Ascending aorta (tissue), 2 donors: ENCODE measurements around the gene NEK11. TPM values are rescaled to one million over a fixed set of nuclear protein-coding genes. Genes with fewer than 3 reads are reported as not detected.

Experiments
- DNase-seq, 2 donors: peaks; one replicate each; pipeline ENCODE4 v3.0.0-alpha.2; 2019; ENCODE audit warnings: low spot score in 2 of 2
- H3K27ac ChIP-seq, 2 donors: fragments of 200-600 bp; sonication (generic); one replicate each; pipeline ENCODE4 v1.5.1; 2016 to 2017; ENCODE audit warnings: mild to moderate bottlenecking in 1 of 2
- H3K27me3 ChIP-seq: fragments of 200-600 bp; sonication (generic); one replicate; pipeline ENCODE4 v1.5.1; 2017
- H3K36me3 ChIP-seq, 2 donors: fragments of 200-600 bp; sonication (generic); one replicate each; pipeline ENCODE4 v1.5.1; 2016
- H3K4me1 ChIP-seq, 2 donors: fragments of 200-600 bp; sonication (generic); one replicate each; pipeline ENCODE4 v1.5.1; 2016 to 2017; ENCODE audit warnings: mild to moderate bottlenecking in 1 of 2
- H3K4me3 ChIP-seq, 2 donors: fragments of 200-600 bp; sonication (generic); one replicate each; pipeline ENCODE4 v1.5.1; 2016 to 2017; ENCODE audit warnings: mild to moderate bottlenecking in 1 of 2
- H3K9me3 ChIP-seq, 2 donors: fragments of 200-600 bp; sonication (generic); one replicate each; pipeline ENCODE4 v1.5.1; 2016
- CTCF ChIP-seq, 3 experiments: fragments of 200-600 bp in 2 of 3; fragments of 450-650 bp in 1 of 3; sonication (generic) in 2 of 3; IDR thresholded peaks; one replicate each; pipeline ENCODE4 v1.5.1; 2016 to 2019; ENCODE audit warnings: antibody characterized with exemption in 3 of 3, mild to moderate bottlenecking in 1 of 3, moderate library complexity in 1 of 3
- intact Hi-C: fragments of 100-400 bp; cut with DNase I; formaldehyde crosslinking; loops from one replicate; pipeline ENCODE4 v1.15.1; 2023
- total RNA-seq: library from RNA; depleted of rRNA; stranded (reverse); fragments of >200 nt; gene quantifications from one replicate; pipeline ENCODE4 v1.1.0, GENCODE V29; 2016

The NEK11 gene
- total RNA-seq, 1 donor from 2014 or later, result 4.0 TPM

GRCh38 chr3:131338948-131339640 lies 312.4 kb downstream of the NEK11 start:
- Histone ChIP-seq H3K9me3 (no peaks in the 10 kb centered on the region), H3K27me3 (no peaks in the 10 kb centered on the region), H3K4me1 (peaks cover 0 to 2% of the 10 kb centered on the region in 2 donors), H3K27ac (no peak overlapping the region), H3K4me3 (peak overlapping the region in 1 of 2 donors; percentile 2), H3K36me3 (no peaks in the 10 kb centered on the region)
- TF ChIP-seq CTCF (IDR thresholded peaks at IDR 0.05), result no peak
- intact Hi-C loops, result no loop called here
- no peak for DNase-seq

GRCh38 chr3:131341761-131342160 lies 315.1 kb downstream of the NEK11 start:
- Histone ChIP-seq H3K4me3 (no peak overlapping the region), H3K4me1 (peaks cover 0 to 2% of the 10 kb centered on the region in 2 donors), H3K36me3 (no peaks in the 10 kb centered on the region), H3K27me3 (no peaks in the 10 kb centered on the region), H3K9me3 (no peaks in the 10 kb centered on the region), H3K27ac (no peak overlapping the region)
- DNase-seq, result no peak
- intact Hi-C loops, result no loop called here
- no peak for TF ChIP-seq CTCF (IDR thresholded peaks at IDR 0.05)

GRCh38 chr3:131348911-131349310 lies 322.2 kb downstream of the NEK11 start:
- no peak overlapping the region for H3K27ac ChIP-seq
- no peaks in the 10 kb centered on the region for H3K36me3 ChIP-seq
- no peak overlapping the region for H3K4me3 ChIP-seq
- TF ChIP-seq CTCF (IDR thresholded peaks at IDR 0.05), result no peak
- intact Hi-C loops, result no loop called here
- peaks cover 0 to 2% of the 10 kb centered on the region in 2 donors for H3K4me1 ChIP-seq
- H3K9me3 ChIP-seq, result no peaks in the 10 kb centered on the region
- no peak for DNase-seq
- H3K27me3 ChIP-seq, result no peaks in the 10 kb centered on the region

GRCh38 chr3:131349454-131349853 lies 322.8 kb downstream of the NEK11 start:
- no peak overlapping the region for H3K27ac ChIP-seq
- DNase-seq, result no peak
- no peak for TF ChIP-seq CTCF (IDR thresholded peaks at IDR 0.05)
- no peaks in the 10 kb centered on the region for H3K9me3 ChIP-seq
- no peaks in the 10 kb centered on the region for H3K27me3 ChIP-seq
- H3K4me3 ChIP-seq, result no peak overlapping the region
- intact Hi-C loops, result no loop called here
- H3K36me3 ChIP-seq, result no peaks in the 10 kb centered on the region
- peaks cover 0 to 2% of the 10 kb centered on the region in 2 donors for H3K4me1 ChIP-seq

GRCh38 chr3:131349946-131350347 lies 323.3 kb downstream of the NEK11 start:
- H3K4me3 ChIP-seq, result no peak overlapping the region
- H3K27ac ChIP-seq, result no peak overlapping the region
- intact Hi-C loops, result no loop called here
- no peaks in the 10 kb centered on the region for H3K27me3 ChIP-seq
- peaks cover 0 to 2% of the 10 kb centered on the region in 2 donors for H3K4me1 ChIP-seq
- H3K9me3 ChIP-seq, result no peaks in the 10 kb centered on the region
- DNase-seq, result no peak
- TF ChIP-seq CTCF (IDR thresholded peaks at IDR 0.05), result no peak
- H3K36me3 ChIP-seq, result no peaks in the 10 kb centered on the region
